ENCODE results near the gene OSGIN1. TPM values are rescaled to one million over a fixed set of nuclear protein-coding genes. Genes with fewer than 3 reads are reported as not detected.

Gene OSGIN1
- total RNA-seq, 1 donor from 2014 or later = 1.6 TPM

GRCh38 chr16:83970430-83970815 lies 17.4 kb downstream of the OSGIN1 start:
- intact Hi-C loops (cut with micrococcal nuclease) = no loop called here
- H3K9me3 Mint-ChIP-seq = no peaks in the 10 kb centered on the region
- POLR2A ChIA-PET = no interaction called here
- H3K27ac Mint-ChIP-seq = no peak overlapping the region
- no peak overlapping the region for H3K4me3 Mint-ChIP-seq
- peaks cover 29% of the 10 kb centered on the region for H3K27me3 Mint-ChIP-seq
- no peak for DNase-seq
- H3K4me1 Mint-ChIP-seq = peaks cover 5% of the 10 kb centered on the region
- no peaks in the 10 kb centered on the region for H3K36me3 Mint-ChIP-seq (ENCODE audit: low read depth)
- no peak for TF ChIP-seq CTCF (IDR thresholded peaks at IDR 0.05)
- CTCF ChIA-PET = no interaction called here
- ATAC-seq (ENCODE audit: low read depth) = no peak

GRCh38 chr16:83971165-83972130 lies 18.4 kb downstream of the OSGIN1 start:
- DNase-seq (no peak), ATAC-seq (ENCODE audit: low read depth) (no peak)
- Mint-ChIP-seq H3K4me3 (no peak overlapping the region), H3K4me1 (peaks cover 5% of the 10 kb centered on the region), H3K36me3 (ENCODE audit: low read depth) (no peaks in the 10 kb centered on the region), H3K27me3 (peaks cover 29% of the 10 kb centered on the region), H3K27ac (no peak overlapping the region), H3K9me3 (no peaks in the 10 kb centered on the region)
- intact Hi-C loops (cut with micrococcal nuclease) = no loop called here
- ChIA-PET POLR2A (interaction anchor here (0.7 kb wide), 1 partner anchor 223 kb away, joined by 3 read pairs; no protein-coding TSS in a partner anchor), CTCF (no interaction called here)
- no peak for TF ChIP-seq CTCF (IDR thresholded peaks at IDR 0.05)

- intact Hi-C loops (cut with micrococcal nuclease) = no loop called here
- ATAC-seq (ENCODE audit: low read depth) = no peak
- Mint-ChIP-seq H3K4me3 (no peak overlapping the region), H3K4me1 (peaks cover 5% of the 10 kb centered on the region), H3K27me3 (peaks cover 29% of the 10 kb centered on the region), H3K36me3 (ENCODE audit: low read depth) (no peaks in the 10 kb centered on the region), H3K27ac (no peak overlapping the region), H3K9me3 (no peaks in the 10 kb centered on the region)
- CTCF ChIA-PET = no interaction called here
- DNase-seq = no peak
- no peak for TF ChIP-seq CTCF (IDR thresholded peaks at IDR 0.05)
- POLR2A ChIA-PET = no interaction called here
Observed at GRCh38 chr16:83972256-83973008, 19.4 kb downstream of the OSGIN1 start.

- no peak overlapping the region for H3K27ac Mint-ChIP-seq
- H3K27me3 Mint-ChIP-seq = peaks cover 31% of the 10 kb centered on the region
- CTCF ChIA-PET = no interaction called here
- DNase-seq = no peak
- H3K4me3 Mint-ChIP-seq = no peak overlapping the region
- peaks cover 3% of the 10 kb centered on the region for H3K4me1 Mint-ChIP-seq
- H3K9me3 Mint-ChIP-seq = peaks cover 3% of the 10 kb centered on the region
- H3K36me3 Mint-ChIP-seq (ENCODE audit: low read depth) = no peaks in the 10 kb centered on the region
- POLR2A ChIA-PET = no interaction called here
- no peak for ATAC-seq (ENCODE audit: low read depth)
- TF ChIP-seq CTCF (IDR thresholded peaks at IDR 0.05) = no peak
- intact Hi-C loops (cut with micrococcal nuclease) = no loop called here
Observed at GRCh38 chr16:83973077-83973476, 20.0 kb downstream of the OSGIN1 start.
